EL (cell line): ENCODE measurements around the gene AGMAT.

ENCODE experiments used
- DNase-seq: peaks from one replicate; pipeline ENCODE4 v3.0.0-alpha.2; 2016

Gene AGMAT

GRCh38 chr1:15584489-15585363, at the start of gene AGMAT:
Gene AGMAT (minus strand): TSS chr1:15585051. CDS start chr1:15584967, 84 bp downstream.
- peak; percentile 60 for DNase-seq

GRCh38 chr1:15633756-15634420, 49.0 kb upstream of the AGMAT start:
- no peak for DNase-seq

GRCh38 chr1:15628003-15628402, 43.2 kb upstream of the AGMAT start:
- DNase-seq: no peak

GRCh38 chr1:15627343-15627988, 42.6 kb upstream of the AGMAT start:
- DNase-seq: no peak

GRCh38 chr1:15626269-15626950, 41.6 kb upstream of the AGMAT start:
- no peak for DNase-seq

GRCh38 chr1:15625056-15625917, 40.4 kb upstream of the AGMAT start:
- no peak for DNase-seq

GRCh38 chr1:15624133-15624714, 39.4 kb upstream of the AGMAT start:
- no peak for DNase-seq

GRCh38 chr1:15623435-15623834, 38.6 kb upstream of the AGMAT start:
- DNase-seq: no peak

GRCh38 chr1:15622712-15623373, 38.0 kb upstream of the AGMAT start:
- no peak for DNase-seq

GRCh38 chr1:15621975-15622374, 37.1 kb upstream of the AGMAT start:
- DNase-seq: peak; percentile 17

- DNase-seq: no peak
Measured at GRCh38 chr1:15620902-15621682, 36.2 kb upstream of the AGMAT start.

- DNase-seq: peak; percentile 76
Measured at GRCh38 chr1:15620155-15620545, 35.3 kb upstream of the AGMAT start.

- peak; percentile 54 for DNase-seq
Measured at GRCh38 chr1:15618655-15619525, 34.0 kb upstream of the AGMAT start.

GRCh38 chr1:15618077-15618654, 33.3 kb upstream of the AGMAT start:
- DNase-seq: no peak

- peak; percentile 100 for DNase-seq
Measured at GRCh38 chr1:15617173-15618076, 32.6 kb upstream of the AGMAT start, which contains the start of gene DDI2. Gene DDI2 (plus strand): TSS chr1:15617458. CDS start chr1:15617671, 213 bp downstream.

- peak; percentile 72 for DNase-seq
Measured at GRCh38 chr1:15616373-15617172, 31.7 kb upstream of the AGMAT start.

- no peak for DNase-seq
Measured at GRCh38 chr1:15610167-15610566, 25.3 kb upstream of the AGMAT start.
